Ovary (tissue), 3 donors: Measurements from ENCODE around the gene MECP2.

Source experiments
- CTCF ChIP-seq, 3 donors: fragments of 450-650 bp in 2 of 3; fragments of 200-600 bp in 1 of 3; IDR thresholded peaks; one replicate each; pipeline versions ENCODE4 v1.5.1 to v1.8.0; 2016 to 2022; ENCODE audit warnings: antibody characterized with exemption in 3 of 3, mild to moderate bottlenecking in 1 of 3
- POLR2A ChIP-seq: fragments of 450-650 bp; IDR thresholded peaks from one replicate; pipeline ENCODE4 v1.6.1; 2017; ENCODE audit warnings: antibody characterized with exemption, mild to moderate bottlenecking, moderate library complexity
- donor health status: DM: no; HTN: no; CAD: no.

GRCh38 chrX:154048398-154048797, 49.1 kb downstream of the MECP2 start:
- TF ChIP-seq CTCF (IDR thresholded peaks at IDR 0.05) (no peak), POLR2A (no peak)
